Gastroesophageal sphincter (tissue), 3 donors: Measurements from ENCODE around the gene CCDC13.

Experiments
- POLR2A ChIP-seq, 2 donors: fragments of 450-650 bp; IDR thresholded peaks; one replicate each; pipeline ENCODE4 v1.6.1; 2017; ENCODE audit warnings: antibody characterized with exemption in 2 of 2, mild to moderate bottlenecking in 2 of 2, moderate library complexity in 1 of 2
- TF ChIP-seq, protein P1 (sequence below), 4 experiments: fragments of 200-600 bp in 2 of 4; fragments of 450-650 bp in 2 of 4; sonication (generic) in 1 of 4; IDR thresholded peaks; one replicate each; pipeline ENCODE4 v1.5.1; 2017 to 2019; ENCODE audit warnings: antibody characterized with exemption in 4 of 4, mild to moderate bottlenecking in 2 of 4, moderate library complexity in 2 of 4

DNA sequence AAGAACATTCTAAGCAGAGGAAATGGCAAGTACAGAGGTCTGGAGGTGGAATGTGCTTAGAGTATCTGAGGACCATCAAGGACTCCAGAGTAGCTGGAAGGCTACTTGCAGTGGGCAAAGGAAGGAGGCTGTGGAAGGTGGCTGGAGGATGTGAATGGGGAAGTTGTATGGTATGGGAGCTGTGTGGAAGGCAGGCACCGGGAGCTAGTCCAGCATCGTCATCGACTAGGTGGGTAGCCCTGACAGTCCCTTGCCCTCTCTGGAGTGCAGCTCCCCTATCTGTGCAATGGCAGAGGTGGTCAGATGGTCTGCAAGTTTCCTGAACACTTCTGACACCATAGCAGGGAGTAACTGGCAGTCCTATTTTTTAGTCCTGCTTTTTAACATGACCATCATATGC lies 19.3 kb downstream of the CCDC13 start:
- no peak for TF ChIP-seq POLR2A (IDR thresholded peaks at IDR 0.05)
- TF ChIP-seq, protein P1, sequence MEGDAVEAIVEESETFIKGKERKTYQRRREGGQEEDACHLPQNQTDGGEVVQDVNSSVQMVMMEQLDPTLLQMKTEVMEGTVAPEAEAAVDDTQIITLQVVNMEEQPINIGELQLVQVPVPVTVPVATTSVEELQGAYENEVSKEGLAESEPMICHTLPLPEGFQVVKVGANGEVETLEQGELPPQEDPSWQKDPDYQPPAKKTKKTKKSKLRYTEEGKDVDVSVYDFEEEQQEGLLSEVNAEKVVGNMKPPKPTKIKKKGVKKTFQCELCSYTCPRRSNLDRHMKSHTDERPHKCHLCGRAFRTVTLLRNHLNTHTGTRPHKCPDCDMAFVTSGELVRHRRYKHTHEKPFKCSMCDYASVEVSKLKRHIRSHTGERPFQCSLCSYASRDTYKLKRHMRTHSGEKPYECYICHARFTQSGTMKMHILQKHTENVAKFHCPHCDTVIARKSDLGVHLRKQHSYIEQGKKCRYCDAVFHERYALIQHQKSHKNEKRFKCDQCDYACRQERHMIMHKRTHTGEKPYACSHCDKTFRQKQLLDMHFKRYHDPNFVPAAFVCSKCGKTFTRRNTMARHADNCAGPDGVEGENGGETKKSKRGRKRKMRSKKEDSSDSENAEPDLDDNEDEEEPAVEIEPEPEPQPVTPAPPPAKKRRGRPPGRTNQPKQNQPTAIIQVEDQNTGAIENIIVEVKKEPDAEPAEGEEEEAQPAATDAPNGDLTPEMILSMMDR (IDR thresholded peaks at IDR 0.05), result no peak
